Amniotic epithelial cell (primary cell): ENCODE measurements around the gene FBXL7.

Source experiments
- DNase-seq: peaks from one replicate; pipeline ENCODE4 v3.0.0-alpha.2; 2010; ENCODE audit warnings: low read depth

The FBXL7 gene

GRCh38 chr5:15502208-15502607, 2.2 kb downstream of the FBXL7 start:
- DNase-seq: peak; percentile 49

GRCh38 chr5:15506146-15506545, 6.2 kb downstream of the FBXL7 start:
- DNase-seq: no peak

GRCh38 chr5:15506897-15507296, 6.9 kb downstream of the FBXL7 start:
- no peak for DNase-seq

GRCh38 chr5:15510092-15510491, 10.1 kb downstream of the FBXL7 start:
- DNase-seq: no peak

GRCh38 chr5:15510831-15511230, 10.9 kb downstream of the FBXL7 start:
- DNase-seq: no peak

- DNase-seq: no peak
Measured at GRCh38 chr5:15513431-15513830, 13.5 kb downstream of the FBXL7 start.

- DNase-seq: no peak
Measured at GRCh38 chr5:15513911-15514310, 13.9 kb downstream of the FBXL7 start.

- DNase-seq: no peak
Measured at GRCh38 chr5:15515229-15515628, 15.2 kb downstream of the FBXL7 start.

- no peak for DNase-seq
Measured at GRCh38 chr5:15516486-15516885, 16.5 kb downstream of the FBXL7 start.

GRCh38 chr5:15518786-15519185, 18.8 kb downstream of the FBXL7 start:
- no peak for DNase-seq

GRCh38 chr5:15520856-15521255, 20.9 kb downstream of the FBXL7 start:
- DNase-seq: peak; percentile 55

GRCh38 chr5:15521381-15522186, 21.6 kb downstream of the FBXL7 start:
- DNase-seq: peak; percentile 52

GRCh38 chr5:15522187-15522520, 22.2 kb downstream of the FBXL7 start:
- DNase-seq: no peak

GRCh38 chr5:15524712-15525111, 24.7 kb downstream of the FBXL7 start:
- DNase-seq: no peak

- DNase-seq: peak; percentile 71
Measured at GRCh38 chr5:15525703-15526275, 25.8 kb downstream of the FBXL7 start.

GRCh38 chr5:15526413-15526812, 26.4 kb downstream of the FBXL7 start:
- no peak for DNase-seq

GRCh38 chr5:15528476-15528875, 28.5 kb downstream of the FBXL7 start:
- DNase-seq: no peak

GRCh38 chr5:15529013-15529412, 29.0 kb downstream of the FBXL7 start:
- no peak for DNase-seq

GRCh38 chr5:15529821-15530220, 29.8 kb downstream of the FBXL7 start:
- peak; percentile 60 for DNase-seq

- DNase-seq: peak; percentile 83
Measured at GRCh38 chr5:15533129-15533893, 33.3 kb downstream of the FBXL7 start.

- no peak for DNase-seq
Measured at GRCh38 chr5:15535938-15536337, 36.0 kb downstream of the FBXL7 start.

GRCh38 chr5:15538516-15538915, 38.5 kb downstream of the FBXL7 start:
- DNase-seq: no peak

- DNase-seq: no peak
Measured at GRCh38 chr5:15539951-15540350, 40.0 kb downstream of the FBXL7 start.
